ENCODE measurements around the gene DHRS2. TPM values are rescaled to one million over a fixed set of nuclear protein-coding genes. Genes with fewer than 3 reads are reported as not detected.
"Not testable (repeated sequence)": the region's sequence is repeated elsewhere in the genome, so short reads cannot be mapped to it uniquely, and the experiment has no call there.

DHRS2 gene
- 1.2 to 1.6 TPM (median 1.5 TPM) in 3 replicates for total RNA-seq

GRCh38 chr14:23636317-23637211, at the start of gene DHRS2:
DHRS2 (plus strand) TSS chr14:23636364; CDS start chr14:23638865, 2,501 bp downstream.
- H3K27ac Mint-ChIP-seq: no peak within 1 kb of the TSS
- H3K36me3 Mint-ChIP-seq: no peaks in the 10 kb centered on the region
- peaks cover 9% of the 10 kb centered on the region for H3K9me3 Mint-ChIP-seq
- H3K4me3 Mint-ChIP-seq: no peak within 1 kb of the TSS
- no peak for DNase-seq (ENCODE audit: low spot score in 2 of 2, unreplicated experiment in 2 of 2)
- no peak for TF ChIP-seq CTCF (IDR thresholded peaks at IDR 0.05; ENCODE audit: unreplicated experiment)
- H3K27me3 Mint-ChIP-seq (ENCODE audit: low read depth): no peaks in the 10 kb centered on the region
- peaks cover 16% of the 10 kb centered on the region for H3K4me1 Mint-ChIP-seq

- TF ChIP-seq CTCF (IDR thresholded peaks at IDR 0.05; ENCODE audit: unreplicated experiment): peak; percentile 78
- Mint-ChIP-seq H3K4me1 (peaks cover 14% of the 10 kb centered on the region), H3K27me3 (ENCODE audit: low read depth) (peaks cover 22% of the 10 kb centered on the region), H3K9me3 (peaks cover 7% of the 10 kb centered on the region), H3K36me3 (no peaks in the 10 kb centered on the region), H3K4me3 (no peak overlapping the region), H3K27ac (peak overlapping the region; percentile 88)
- peak; percentile 91 to 94 for DNase-seq (ENCODE audit: low spot score in 2 of 2, unreplicated experiment in 2 of 2)
These were observed 47.1 kb upstream of the DHRS2 start for GRCh38 chr14:23588884-23589598.

- Mint-ChIP-seq H3K4me3 (no peak overlapping the region), H3K27me3 (ENCODE audit: low read depth) (peaks cover 20% of the 10 kb centered on the region)
- no peak for TF ChIP-seq CTCF (IDR thresholded peaks at IDR 0.05; ENCODE audit: unreplicated experiment)
These were observed 46.6 kb upstream of the DHRS2 start for GRCh38 chr14:23589606-23590005.

GRCh38 chr14:23590198-23590597, 46.0 kb upstream of the DHRS2 start:
- DNase-seq (ENCODE audit: low spot score in 2 of 2, unreplicated experiment in 2 of 2): no peak
- Mint-ChIP-seq H3K27me3 (ENCODE audit: low read depth) (peaks cover 24% of the 10 kb centered on the region), H3K36me3 (no peaks in the 10 kb centered on the region), H3K27ac (no peak overlapping the region), H3K4me1 (peaks cover 14% of the 10 kb centered on the region), H3K4me3 (no peak overlapping the region), H3K9me3 (peaks cover 11% of the 10 kb centered on the region)
- TF ChIP-seq CTCF (IDR thresholded peaks at IDR 0.05; ENCODE audit: unreplicated experiment): no peak

More at GRCh38 chr14:23589606-23590005, 46.6 kb upstream of the DHRS2 start:
- Mint-ChIP-seq H3K9me3 (peaks cover 7% of the 10 kb centered on the region), H3K4me1 (peaks cover 14% of the 10 kb centered on the region), H3K27ac (no peak overlapping the region), H3K36me3 (no peaks in the 10 kb centered on the region)
- no peak for DNase-seq (ENCODE audit: low spot score in 2 of 2, unreplicated experiment in 2 of 2)

- DNase-seq (ENCODE audit: low spot score in 2 of 2, unreplicated experiment in 2 of 2); H3K27ac Mint-ChIP-seq; H3K27me3 Mint-ChIP-seq (ENCODE audit: low read depth); H3K4me1 Mint-ChIP-seq; H3K36me3 Mint-ChIP-seq; H3K4me3 Mint-ChIP-seq: not testable (repeated sequence)
- peaks cover 16% of the 10 kb centered on the region for H3K9me3 Mint-ChIP-seq
These were observed 42.0 kb upstream of the DHRS2 start for GRCh38 chr14:23594191-23594590.

- H3K36me3 Mint-ChIP-seq: no peaks in the 10 kb centered on the region
- no peak overlapping the region for H3K4me3 Mint-ChIP-seq
- H3K27me3 Mint-ChIP-seq (ENCODE audit: low read depth): peaks cover 2% of the 10 kb centered on the region
- no peak for TF ChIP-seq CTCF (IDR thresholded peaks at IDR 0.05; ENCODE audit: unreplicated experiment)
- H3K27ac Mint-ChIP-seq: no peak overlapping the region
- no peaks in the 10 kb centered on the region for H3K4me1 Mint-ChIP-seq
- peaks cover 16% of the 10 kb centered on the region for H3K9me3 Mint-ChIP-seq
- DNase-seq (ENCODE audit: low spot score in 2 of 2, unreplicated experiment in 2 of 2): no peak
These were observed 35.8 kb upstream of the DHRS2 start for GRCh38 chr14:23600322-23600707.

Measured in mesothelial cell of epicardium (in vitro differentiated cells).